Activated naive CD4-positive, alpha-beta T cell treated with anti-CD3 and anti-CD28 coated beads, Interleukin-2, amount 50 U/mL, for 16 hours (primary cell): ENCODE data around the gene C19orf73.
A peak's percentile ranks its signal among the peaks of the same experiment; 100 is the strongest.
"Not testable (repeated sequence)": the region's sequence is repeated elsewhere in the genome, so short reads cannot be mapped to it uniquely, and the experiment has no call there.

ENCODE experiments used
- DNase-seq: peaks from one replicate; pipeline ENCODE4 v3.0.0-alpha.2; 2020

The C19orf73 gene

DNA sequence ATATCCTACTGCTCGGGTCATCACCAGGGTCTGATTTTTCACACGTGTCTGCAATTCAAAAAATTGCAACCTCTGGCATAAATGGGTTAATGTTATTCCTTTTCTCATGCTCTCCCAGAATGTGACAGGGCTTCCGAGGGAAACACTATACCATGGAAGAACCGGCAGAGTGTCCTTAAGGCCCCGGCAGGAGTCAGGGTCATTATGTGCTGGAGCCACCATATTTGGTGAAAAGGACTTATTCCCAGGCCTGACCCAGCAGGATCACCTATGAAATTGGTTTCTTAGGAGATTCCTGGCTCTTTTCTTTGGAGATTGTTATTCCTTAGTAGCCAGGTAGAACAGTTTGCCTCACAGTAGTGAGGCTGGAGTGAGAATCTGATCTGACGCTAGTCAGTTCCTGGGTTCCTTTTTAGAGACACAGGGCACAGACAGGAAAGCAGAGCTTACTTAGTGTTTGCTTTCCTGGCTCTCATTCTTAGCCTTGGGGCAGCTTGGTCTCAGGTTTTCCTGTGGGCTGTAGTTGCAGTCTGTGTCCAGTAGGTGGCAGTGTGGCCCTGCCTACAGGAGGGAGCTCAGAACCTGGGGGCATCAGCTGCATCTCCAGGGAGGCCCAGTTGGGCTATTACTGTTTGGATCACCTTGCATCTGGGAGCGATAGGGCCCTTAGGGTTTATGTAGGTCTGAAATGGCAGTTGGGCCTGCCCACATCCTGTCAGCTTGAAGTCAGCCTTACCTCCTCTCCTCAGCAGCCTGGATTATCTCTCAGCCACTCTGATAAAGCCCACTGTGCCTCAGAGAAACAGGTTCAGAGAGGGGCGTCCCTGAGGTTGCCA lies 21.3 kb downstream of the C19orf73 start:
- DNase-seq: peak; percentile 67

DNA sequence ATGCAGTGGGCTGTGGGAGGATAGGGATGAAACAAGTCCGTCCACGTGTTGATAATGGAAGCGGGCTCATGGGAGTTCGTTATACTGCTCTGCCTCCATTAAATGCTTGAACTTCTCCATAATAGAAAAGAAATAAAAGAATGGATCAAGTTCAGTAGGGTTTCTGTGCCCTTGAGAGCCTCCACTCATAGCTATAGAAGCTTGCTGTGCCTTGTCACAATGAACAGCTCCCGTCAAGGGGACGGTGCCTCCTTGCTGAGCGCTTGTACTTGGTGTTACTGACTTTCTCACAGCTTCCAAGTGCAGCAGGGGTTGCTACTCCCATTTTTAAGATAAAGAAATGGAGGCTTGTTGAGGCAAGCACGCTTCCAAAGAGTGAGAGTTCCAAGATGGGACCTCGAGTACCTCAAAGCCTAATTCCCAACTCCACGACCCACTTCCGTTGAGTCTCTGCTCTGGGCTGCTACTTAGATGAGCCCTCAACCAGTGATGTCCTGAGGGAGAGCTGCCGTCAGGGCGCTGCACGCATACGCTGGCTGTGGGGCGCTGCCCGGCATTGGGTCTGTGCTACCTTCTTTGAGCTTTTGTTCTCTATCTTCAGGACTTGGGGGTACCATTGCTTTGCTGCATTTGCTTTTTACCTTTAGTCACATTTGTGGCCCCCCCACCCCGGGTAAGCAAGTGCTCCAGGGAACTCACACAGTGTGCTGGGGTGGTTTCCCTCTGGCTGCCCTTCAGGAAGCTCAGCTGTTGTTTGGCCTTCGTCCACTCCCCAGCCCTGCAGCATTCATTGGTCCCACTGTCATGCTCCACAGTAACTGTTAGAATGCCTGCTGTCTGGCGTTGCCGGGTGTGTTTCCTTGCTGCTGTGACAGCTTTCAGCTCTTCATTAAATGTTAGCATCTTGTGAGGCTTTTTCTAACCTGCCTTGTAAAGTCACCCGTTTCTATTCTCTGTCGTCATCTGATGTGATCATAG lies 24.1 kb downstream of the C19orf73 start:
- DNase-seq: no peak

GRCh38 chr19:49092686-49093085 lies 26.3 kb downstream of the C19orf73 start:
- no peak for DNase-seq

DNA sequence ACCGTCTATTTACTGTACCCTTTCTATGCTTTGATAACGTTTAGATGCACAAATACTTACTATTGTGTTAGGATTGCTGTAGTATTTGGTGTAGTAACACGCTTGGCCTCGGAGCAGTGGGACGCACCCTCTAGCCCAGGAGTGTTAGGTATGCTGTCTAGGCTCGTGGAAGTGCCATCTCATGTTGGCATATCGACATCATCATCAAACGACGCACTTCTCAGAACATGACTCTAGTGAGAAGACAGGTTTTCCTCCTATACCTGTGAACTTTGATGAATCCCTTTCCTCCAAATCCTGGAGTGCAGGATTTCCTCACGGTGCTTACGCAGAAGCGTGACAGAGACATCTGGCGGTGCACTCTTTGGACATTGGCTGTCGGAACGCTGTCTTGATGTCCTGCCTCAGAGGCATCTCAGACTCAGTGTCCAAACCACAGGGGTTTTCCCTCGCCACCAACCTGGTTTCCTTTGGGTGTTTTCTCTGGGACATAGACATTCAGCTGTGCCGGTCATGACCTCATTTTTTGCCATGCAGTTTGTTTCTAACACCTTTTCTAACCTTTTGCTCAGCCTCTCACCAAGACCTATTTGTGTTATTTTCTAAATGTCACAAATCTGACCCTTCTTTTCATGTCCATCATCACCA lies 27.4 kb downstream of the C19orf73 start:
- no peak for DNase-seq

DNA sequence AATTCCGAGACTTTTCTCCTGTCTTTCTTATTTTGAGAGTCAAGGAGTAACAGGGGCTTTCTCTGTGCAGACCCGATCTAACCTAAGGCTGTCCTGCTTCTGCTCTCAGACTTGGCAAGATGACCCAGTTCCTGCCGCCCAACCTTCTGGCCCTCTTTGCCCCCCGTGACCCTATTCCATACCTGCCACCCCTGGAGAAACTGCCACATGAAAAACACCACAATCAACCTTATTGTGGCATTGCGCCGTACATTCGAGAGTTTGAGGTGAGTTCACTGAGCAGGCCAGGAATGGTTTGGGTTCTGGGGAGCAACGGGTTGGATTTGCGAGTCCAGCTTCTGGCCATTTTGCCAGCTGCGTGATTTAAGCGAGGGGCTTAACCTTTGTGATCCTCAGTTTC lies 32.6 kb downstream of the C19orf73 start:
- no peak for DNase-seq

DNA sequence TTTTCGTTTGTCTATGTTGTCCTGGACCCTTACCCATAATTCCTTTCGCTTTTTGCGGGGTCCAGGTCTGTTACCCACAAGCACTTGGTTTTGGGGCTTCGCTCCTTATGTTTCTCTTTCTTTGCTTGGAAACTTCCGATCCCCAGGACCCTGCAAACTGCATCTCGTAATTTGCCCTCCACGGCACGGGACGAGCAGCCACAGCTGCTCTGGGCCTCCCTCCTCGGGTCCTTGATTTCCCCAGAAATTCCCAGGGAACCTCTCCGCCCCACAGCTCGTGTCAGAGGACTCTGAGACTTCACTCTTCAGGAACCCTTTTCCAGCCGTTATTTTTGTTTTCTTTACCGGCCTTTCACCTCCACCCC lies 33.1 kb downstream of the C19orf73 start:
- DNase-seq: no peak

GRCh38 chr19:49085020-49085867 lies 33.7 kb downstream of the C19orf73 start, which contains the start of gene SNRNP70:
SNRNP70 (plus strand) TSS chr19:49085451; CDS start chr19:49086415, 964 bp downstream.
- DNase-seq: peak; percentile 99

DNA sequence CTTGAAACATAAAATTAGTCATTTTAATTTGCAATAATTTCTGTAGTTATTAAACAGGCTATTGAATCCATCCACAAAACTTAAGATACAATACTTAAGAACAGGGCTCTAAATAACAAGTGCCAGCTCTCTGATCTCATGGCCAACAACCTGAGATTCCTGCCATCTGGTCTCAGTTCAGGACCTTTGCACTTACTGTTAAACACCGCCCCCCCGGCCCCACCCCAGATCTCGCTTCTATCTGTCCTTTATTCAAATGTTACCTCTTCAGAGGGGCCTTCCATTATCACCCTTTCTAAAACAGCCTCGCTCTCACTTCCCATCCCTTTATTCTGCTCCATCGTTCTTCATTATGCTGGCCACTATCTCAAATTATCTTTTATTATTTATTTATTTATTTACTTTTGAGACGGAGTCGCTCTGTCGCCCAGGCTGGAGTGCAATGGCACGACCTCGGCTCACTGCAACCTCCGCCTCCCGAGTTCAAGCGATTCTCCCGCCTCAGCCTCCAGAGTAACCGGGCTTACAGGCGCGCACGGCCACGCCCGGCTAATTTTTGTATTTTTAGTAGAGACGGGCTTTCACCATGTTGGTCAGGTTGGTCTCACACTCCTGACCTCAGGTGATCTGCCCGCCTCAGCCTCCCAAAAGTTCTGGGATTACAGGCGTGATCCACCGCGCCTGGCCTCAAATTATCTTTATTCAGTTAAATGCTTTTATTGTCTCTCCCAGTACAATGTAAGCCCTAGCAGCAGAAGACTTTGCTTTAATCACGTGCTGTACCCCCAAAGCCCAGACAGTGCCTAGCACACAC lies 34.5 kb downstream of the C19orf73 start:
- no peak for DNase-seq

DNA sequence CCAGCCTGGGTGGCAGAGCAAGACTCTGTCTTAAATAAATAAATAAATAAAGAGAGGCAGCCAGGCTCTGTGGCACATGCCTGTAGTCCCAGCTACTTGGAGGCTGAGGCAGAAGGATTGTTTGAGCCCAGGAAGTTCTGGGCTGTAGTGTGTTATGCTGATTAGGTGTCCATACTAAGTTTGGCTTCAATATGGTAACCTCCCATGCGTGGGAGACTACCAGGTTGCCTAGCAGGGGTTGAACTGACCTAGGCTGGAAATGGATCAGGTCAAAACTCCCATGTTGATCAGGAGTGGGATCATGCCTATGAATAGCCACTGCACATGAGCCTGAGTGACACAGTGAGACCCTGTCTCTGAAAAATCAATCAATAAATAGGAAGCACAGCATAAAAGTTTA lies 37.7 kb downstream of the C19orf73 start:
- no peak for DNase-seq

- DNase-seq: no peak
Measured at GRCh38 chr19:49080392-49080791, 38.6 kb downstream of the C19orf73 start.

- DNase-seq: not testable (repeated sequence)
Measured at GRCh38 chr19:49074869-49075268, 44.1 kb downstream of the C19orf73 start.

DNA sequence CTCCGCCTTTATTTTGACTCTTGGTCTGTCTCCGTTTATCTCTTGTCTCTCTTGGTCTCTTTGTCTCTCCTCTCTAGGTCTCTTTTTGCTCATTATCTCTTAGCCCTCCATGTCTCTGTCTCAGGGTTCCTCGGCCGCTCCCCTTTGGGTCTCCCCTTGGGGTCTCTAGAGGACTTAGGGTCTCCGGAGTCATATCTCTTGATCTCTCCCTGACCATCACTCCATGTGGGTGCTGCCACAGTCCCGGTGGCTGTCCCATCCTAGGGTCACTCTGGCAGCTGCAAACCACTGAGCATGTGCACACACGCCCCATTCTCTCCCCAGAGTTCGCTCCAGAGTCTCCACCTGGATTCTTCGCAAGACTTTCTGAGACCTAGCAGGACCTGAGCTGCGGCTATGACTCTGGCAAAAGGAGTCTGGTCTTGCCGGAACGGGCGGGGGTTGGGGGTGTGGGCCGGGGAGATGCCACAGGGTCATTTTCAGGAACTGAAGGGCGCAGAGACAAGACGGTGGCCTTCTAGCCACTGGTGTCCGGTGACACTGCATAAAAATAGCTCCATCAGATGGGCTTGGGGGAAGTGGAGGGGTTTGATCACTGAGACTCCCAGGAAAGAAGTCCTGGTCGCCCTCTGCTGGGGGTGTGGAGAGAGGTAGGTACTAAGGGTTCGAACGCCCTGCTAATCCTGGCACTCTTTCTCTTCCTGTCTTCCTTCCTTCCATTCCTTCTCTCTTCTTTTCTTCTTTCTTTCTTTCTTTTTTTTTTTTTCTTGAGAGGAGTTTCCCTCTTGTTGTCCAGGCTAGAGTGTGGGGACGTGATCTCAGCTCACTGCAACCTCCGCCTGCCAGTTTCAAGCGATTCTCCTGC lies 45.2 kb downstream of the C19orf73 start:
- DNase-seq: no peak

DNA sequence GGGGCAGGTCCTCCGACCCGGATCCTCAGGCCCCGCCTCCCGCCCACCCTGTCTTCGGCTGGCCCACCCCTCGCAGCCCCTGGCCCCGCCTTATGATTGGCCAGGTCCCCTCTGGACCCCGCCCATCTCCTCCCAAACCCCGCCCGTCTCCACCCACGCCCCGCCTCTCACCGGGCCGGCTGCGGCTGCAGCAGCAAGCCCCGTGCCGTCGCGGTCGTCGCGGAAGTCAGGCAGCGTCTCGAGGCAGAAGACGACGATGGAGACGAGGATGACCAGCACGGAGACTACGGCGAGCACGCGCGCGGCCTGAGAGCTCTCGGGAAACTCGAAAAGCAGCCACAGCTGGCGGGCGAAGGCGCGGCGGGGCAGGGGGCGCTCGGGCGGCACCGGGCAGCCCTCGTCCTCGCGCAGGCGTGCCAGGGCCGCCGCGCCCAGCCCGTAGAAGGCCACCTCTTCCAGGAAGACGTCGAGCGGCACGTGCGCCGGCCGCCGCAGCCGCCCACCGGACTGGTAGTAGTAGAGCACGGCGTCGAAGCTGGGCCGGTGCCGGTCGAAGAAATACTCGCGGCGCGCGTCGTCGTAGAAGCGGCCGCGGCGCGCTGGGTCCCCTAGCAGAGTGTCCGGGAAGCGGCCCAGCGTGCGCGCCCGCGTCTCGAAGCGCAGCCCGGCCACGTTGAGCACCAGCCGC lies 46.9 kb downstream of the C19orf73 start:
- DNase-seq: peak; percentile 30

DNA sequence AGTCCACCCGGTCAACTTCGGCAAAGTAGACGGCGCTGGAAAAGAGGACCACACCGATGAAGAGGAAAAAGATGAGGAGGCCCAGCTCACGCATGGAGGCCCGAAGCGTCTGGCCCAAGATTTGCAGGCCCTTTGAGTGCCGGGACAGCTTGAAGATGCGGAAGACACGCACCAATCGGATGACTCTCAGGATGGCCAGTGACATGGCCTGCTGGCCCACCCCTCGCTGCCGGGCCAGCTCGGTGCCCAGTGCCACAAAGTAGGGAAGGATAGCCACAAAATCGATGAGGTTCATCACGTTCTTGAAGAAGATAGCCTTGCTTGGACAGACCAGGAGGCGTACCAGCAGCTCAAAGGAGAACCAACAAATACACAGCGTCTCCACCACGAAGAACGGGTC lies 48.5 kb downstream of the C19orf73 start:
- DNase-seq: no peak

- no peak for DNase-seq
Measured at GRCh38 chr19:49069026-49069425, 49.9 kb downstream of the C19orf73 start.
